Calu3 (cell line): ENCODE data around the gene VIT. TPM values are rescaled to one million over a fixed set of nuclear protein-coding genes. Genes with fewer than 3 reads are reported as not detected.
"Not testable (repeated sequence)": the region's sequence is repeated elsewhere in the genome, so short reads cannot be mapped to it uniquely, and the experiment has no call there.

Experiments
- BruUV-seq: library from RNA; stranded (reverse); fragments of 400-500 nt; replicated peaks from 2 replicates; lab custom pipeline; 2021; lab: Mats Ljungman, UMichigan
- CTCF ChIA-PET: fragments of 300-600 bp; sonication (Branson Sonifier 250); formaldehyde crosslinking; loops from one replicate; lab custom pipeline; 2022; ENCODE audit warnings: antibody characterized with exemption; lab: Charles Lee
- DNase-seq: peaks from one replicate; pipeline ENCODE4 v3.0.0; 2022
- H3K27ac Mint-ChIP-seq: one replicate; pipeline ENCODE4 v1.8.0; 2022; ENCODE audit warnings: mixed read lengths; ENCODE audit not compliant: unreplicated experiment
- H3K27me3 Mint-ChIP-seq: one replicate; pipeline ENCODE4 v1.8.0; 2022; ENCODE audit warnings: mixed read lengths; ENCODE audit not compliant: unreplicated experiment
- H3K36me3 Mint-ChIP-seq: one replicate; pipeline ENCODE4 v1.8.0; 2022; ENCODE audit warnings: mild to moderate bottlenecking, moderate library complexity, mixed read lengths; ENCODE audit not compliant: insufficient read depth, unreplicated experiment
- H3K4me1 Mint-ChIP-seq: one replicate; pipeline ENCODE4 v1.8.0; 2022; ENCODE audit warnings: mild to moderate bottlenecking, low read depth, mixed read lengths; ENCODE audit not compliant: unreplicated experiment
- H3K4me3 Mint-ChIP-seq: one replicate; pipeline ENCODE4 v1.8.0; 2022; ENCODE audit warnings: mild to moderate bottlenecking, low read depth, moderate library complexity, mixed read lengths; ENCODE audit not compliant: unreplicated experiment
- H3K9me3 Mint-ChIP-seq: one replicate; pipeline ENCODE4 v1.8.0; 2022; ENCODE audit warnings: low read depth, mixed read lengths; ENCODE audit not compliant: unreplicated experiment
- CTCF ChIP-seq: fragments of 200-600 bp; IDR thresholded peaks from one replicate; pipeline ENCODE4 v1.8.0; 2022; ENCODE audit warnings: antibody characterized with exemption; ENCODE audit not compliant: unreplicated experiment
- intact Hi-C: fragments of 100-400 bp; cut with micrococcal nuclease; formaldehyde crosslinking; loops from one replicate; pipeline ENCODE4 v1.10.0; 2022; ENCODE audit not compliant: unreplicated experiment
- total RNA-seq: library from RNA; stranded (reverse); gene quantifications from 2 replicates; pipeline ENCODE4 v1.2.3, GENCODE V29; 2022

VIT gene
- total RNA-seq, 1 experiment from 2014 or later: not detected

- CTCF ChIA-PET: no interaction called here
- no peaks in the 10 kb centered on the region for H3K9me3 Mint-ChIP-seq
- no peak for TF ChIP-seq CTCF
- BruUV-seq: no TSS peak
- no peak overlapping the region for H3K4me3 Mint-ChIP-seq
- H3K4me1 Mint-ChIP-seq: peaks cover 4% of the 10 kb centered on the region
- H3K36me3 Mint-ChIP-seq: peaks cover 3% of the 10 kb centered on the region
- H3K27me3 Mint-ChIP-seq: no peaks in the 10 kb centered on the region
- DNase-seq: no peak
- H3K27ac Mint-ChIP-seq: no peak overlapping the region
- intact Hi-C loops: no loop called here
Measured at GRCh38 chr2:36683002-36683401, 13.5 kb upstream of the VIT start.

GRCh38 chr2:36688291-36688690 lies 8.2 kb upstream of the VIT start:
- H3K27me3 Mint-ChIP-seq, intact Hi-C loops, H3K36me3 Mint-ChIP-seq, H3K9me3 Mint-ChIP-seq, H3K27ac Mint-ChIP-seq, DNase-seq, H3K4me3 Mint-ChIP-seq, CTCF ChIA-PET, H3K4me1 Mint-ChIP-seq, BruUV-seq: not testable (repeated sequence)

- CTCF ChIA-PET, H3K27ac Mint-ChIP-seq, DNase-seq: not testable (repeated sequence)
Measured at GRCh38 chr2:36689013-36689412, 7.5 kb upstream of the VIT start.

GRCh38 chr2:36692121-36692520 lies 4.4 kb upstream of the VIT start:
- BruUV-seq: no TSS peak
- Mint-ChIP-seq H3K27ac (no peak overlapping the region), H3K27me3 (no peaks in the 10 kb centered on the region), H3K36me3 (peaks cover 4% of the 10 kb centered on the region), H3K4me1 (no peaks in the 10 kb centered on the region), H3K9me3 (no peaks in the 10 kb centered on the region), H3K4me3 (no peak overlapping the region)
- CTCF ChIA-PET: no interaction called here
- TF ChIP-seq CTCF: no peak
- DNase-seq: no peak
- intact Hi-C loops: no loop called here

More at GRCh38 chr2:36689013-36689412, 7.5 kb upstream of the VIT start:
- intact Hi-C loops, H3K9me3 Mint-ChIP-seq, H3K4me1 Mint-ChIP-seq, BruUV-seq, H3K36me3 Mint-ChIP-seq, H3K4me3 Mint-ChIP-seq, H3K27me3 Mint-ChIP-seq: not testable (repeated sequence)

GRCh38 chr2:36693825-36694224 lies 2.7 kb upstream of the VIT start:
- BruUV-seq: no TSS peak
- H3K27ac Mint-ChIP-seq: no peak overlapping the region
- no peak for TF ChIP-seq CTCF
- no peaks in the 10 kb centered on the region for H3K9me3 Mint-ChIP-seq
- CTCF ChIA-PET: no interaction called here
- no peak for DNase-seq
- intact Hi-C loops: no loop called here
- no peaks in the 10 kb centered on the region for H3K4me1 Mint-ChIP-seq
- no peaks in the 10 kb centered on the region for H3K36me3 Mint-ChIP-seq
- H3K27me3 Mint-ChIP-seq: no peaks in the 10 kb centered on the region
- no peak overlapping the region for H3K4me3 Mint-ChIP-seq
